Smooth muscle cell (in vitro differentiated cells): Measurements from ENCODE around the gene RPTOR. TPM values are rescaled to one million over a fixed set of nuclear protein-coding genes. Genes with fewer than 3 reads are reported as not detected.
"Not testable (repeated sequence)": the region's sequence is repeated elsewhere in the genome, so short reads cannot be mapped to it uniquely, and the experiment has no call there.

ENCODE experiments used
- DNase-seq: peaks from one replicate; lab custom pipeline; 2025; ENCODE audit not compliant: unreplicated experiment; lab: John Stamatoyannopoulos, UW
- H2AFZ ChIP-seq: fragments of 200-600 bp; sonication (generic); 2 replicates; pipeline ENCODE4 v1.6.0; 2016; ENCODE audit warnings: antibody characterized with exemption, low read depth, mild to moderate bottlenecking
- H3F3A ChIP-seq: fragments of 200-600 bp; sonication (generic); 2 replicates; pipeline ENCODE4 v1.6.0; 2017; ENCODE audit warnings: antibody characterized with exemption, low read depth
- H3K27ac ChIP-seq: fragments of 200-600 bp; sonication (generic); 2 replicates; pipeline ENCODE4 v1.5.1; 2016; ENCODE audit warnings: low read depth, mild to moderate bottlenecking
- H3K27me3 ChIP-seq: fragments of 200-600 bp; sonication (generic); 2 replicates; pipeline ENCODE4 v1.6.1; 2016; ENCODE audit warnings: low read depth, mild to moderate bottlenecking
- H3K36me3 ChIP-seq: fragments of 200-600 bp; sonication (generic); 2 replicates; pipeline ENCODE4 v1.5.1; 2016; ENCODE audit warnings: low read depth
- H3K4me1 ChIP-seq: fragments of 200-600 bp; sonication (generic); 2 replicates; pipeline ENCODE4 v1.5.1; 2016; ENCODE audit warnings: low read depth
- H3K4me2 ChIP-seq: fragments of 200-600 bp; sonication (generic); 2 replicates; pipeline ENCODE4 v1.6.0; 2016; ENCODE audit warnings: mild to moderate bottlenecking
- H3K4me3 ChIP-seq: fragments of 200-600 bp; sonication (generic); 2 replicates; pipeline ENCODE4 v1.5.1; 2016; ENCODE audit warnings: mild to moderate bottlenecking
- H3K79me2 ChIP-seq: fragments of 200-600 bp; sonication (generic); 2 replicates; pipeline ENCODE4 v1.6.0; 2016; ENCODE audit warnings: low read depth, mild to moderate bottlenecking
- H3K9ac ChIP-seq: fragments of 200-600 bp; sonication (generic); 2 replicates; pipeline ENCODE4 v1.6.0; 2016; ENCODE audit warnings: low read depth
- H3K9me3 ChIP-seq: fragments of 200-600 bp; sonication (generic); replicated peaks from 2 replicates; pipeline ENCODE4 v1.5.1; 2016; ENCODE audit warnings: low read depth
- H4K20me1 ChIP-seq: fragments of 200-600 bp; sonication (generic); 2 replicates; pipeline ENCODE4 v1.6.0; 2016; ENCODE audit warnings: low read depth
- WGBS: methylation state at CpG from one replicate; pipeline ENCODE4 v1.1.7; 2016; ENCODE audit warnings: low lambda C conversion rate; 5-methylcytosine and 5-hydroxymethylcytosine counted together
- polyA plus RNA-seq: library from polyadenylated mRNA; unstranded; fragments of >200 nt; fragmentation: Nextera tagmentation; extraction: Ambion mirVana; gene quantifications from 2 replicates; pipeline ENCODE4 v1.2.1, GENCODE V29; 2016
- total RNA-seq: library from RNA; depleted of rRNA; stranded (reverse); fragments of >200 nt; gene quantifications from 2 replicates; pipeline ENCODE4 v1.2.3, GENCODE V29; 2014
- TF ChIP-seq, protein P1 (sequence below): fragments of 200-600 bp; sonication (generic); IDR thresholded peaks from 2 replicates; pipeline ENCODE4 v1.5.1; 2017; ENCODE audit warnings: borderline replicate concordance, mild to moderate bottlenecking, antibody characterized with exemption; ENCODE audit not compliant: insufficient read depth, poor library complexity, severe bottlenecking

RPTOR gene
- total and polyA plus RNA-seq, 2 experiments from 2014 or later: 10.6 to 12.2 TPM

DNA sequence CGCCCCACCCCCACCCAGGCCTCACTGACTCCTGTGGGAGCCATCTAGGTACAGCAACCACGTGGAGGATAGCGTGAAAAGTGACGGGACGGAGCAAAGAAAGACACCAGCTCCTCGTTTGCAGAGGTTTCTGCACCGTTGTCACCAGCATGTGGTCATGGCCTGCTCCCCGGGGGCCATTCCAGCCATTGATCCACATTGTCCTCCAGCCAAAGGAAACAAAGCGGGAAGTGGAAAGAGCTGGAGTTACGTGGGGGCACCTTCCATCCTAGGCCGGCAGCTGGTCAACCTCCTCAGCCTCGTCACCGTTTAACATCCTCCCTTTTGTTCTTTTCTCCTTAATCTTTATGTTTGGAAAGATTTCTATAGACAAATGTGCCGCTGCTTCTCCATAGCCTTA is 153.7 kb downstream of the RPTOR start:
- Histone ChIP-seq H3F3A (no peaks in the 10 kb centered on the region), H3K4me3 (no peak overlapping the region), H3K9me3 (no peaks in the 10 kb centered on the region), H3K4me2 (no peak overlapping the region), H3K9ac (no peak overlapping the region), H2AFZ (no peak overlapping the region), H3K79me2 (peaks cover 52% of the 10 kb centered on the region), H3K27me3 (no peaks in the 10 kb centered on the region), H3K27ac (no peak overlapping the region), H3K4me1 (peaks cover 3% of the 10 kb centered on the region), H3K36me3 (no peaks in the 10 kb centered on the region), H4K20me1 (peaks cover 84% of the 10 kb centered on the region)
- TF ChIP-seq, protein P1, sequence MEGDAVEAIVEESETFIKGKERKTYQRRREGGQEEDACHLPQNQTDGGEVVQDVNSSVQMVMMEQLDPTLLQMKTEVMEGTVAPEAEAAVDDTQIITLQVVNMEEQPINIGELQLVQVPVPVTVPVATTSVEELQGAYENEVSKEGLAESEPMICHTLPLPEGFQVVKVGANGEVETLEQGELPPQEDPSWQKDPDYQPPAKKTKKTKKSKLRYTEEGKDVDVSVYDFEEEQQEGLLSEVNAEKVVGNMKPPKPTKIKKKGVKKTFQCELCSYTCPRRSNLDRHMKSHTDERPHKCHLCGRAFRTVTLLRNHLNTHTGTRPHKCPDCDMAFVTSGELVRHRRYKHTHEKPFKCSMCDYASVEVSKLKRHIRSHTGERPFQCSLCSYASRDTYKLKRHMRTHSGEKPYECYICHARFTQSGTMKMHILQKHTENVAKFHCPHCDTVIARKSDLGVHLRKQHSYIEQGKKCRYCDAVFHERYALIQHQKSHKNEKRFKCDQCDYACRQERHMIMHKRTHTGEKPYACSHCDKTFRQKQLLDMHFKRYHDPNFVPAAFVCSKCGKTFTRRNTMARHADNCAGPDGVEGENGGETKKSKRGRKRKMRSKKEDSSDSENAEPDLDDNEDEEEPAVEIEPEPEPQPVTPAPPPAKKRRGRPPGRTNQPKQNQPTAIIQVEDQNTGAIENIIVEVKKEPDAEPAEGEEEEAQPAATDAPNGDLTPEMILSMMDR: no peak
- 93% methylated on average over 11 of the region's 14 CpGs for WGBS
- DNase-seq: no peak

GRCh38 chr17:80699205-80699604 is 154.6 kb downstream of the RPTOR start:
- Histone ChIP-seq H3K79me2 (peaks cover 53% of the 10 kb centered on the region), H4K20me1 (peaks cover 91% of the 10 kb centered on the region)
- H3K27me3 ChIP-seq, H3K27ac ChIP-seq, H3F3A ChIP-seq, H3K4me2 ChIP-seq, H3K9me3 ChIP-seq, H3K36me3 ChIP-seq, H3K9ac ChIP-seq, DNase-seq, H3K4me1 ChIP-seq, H2AFZ ChIP-seq, H3K4me3 ChIP-seq: not testable (repeated sequence)
- WGBS: 100% methylated on average over 3 of the region's 3 CpGs

DNA sequence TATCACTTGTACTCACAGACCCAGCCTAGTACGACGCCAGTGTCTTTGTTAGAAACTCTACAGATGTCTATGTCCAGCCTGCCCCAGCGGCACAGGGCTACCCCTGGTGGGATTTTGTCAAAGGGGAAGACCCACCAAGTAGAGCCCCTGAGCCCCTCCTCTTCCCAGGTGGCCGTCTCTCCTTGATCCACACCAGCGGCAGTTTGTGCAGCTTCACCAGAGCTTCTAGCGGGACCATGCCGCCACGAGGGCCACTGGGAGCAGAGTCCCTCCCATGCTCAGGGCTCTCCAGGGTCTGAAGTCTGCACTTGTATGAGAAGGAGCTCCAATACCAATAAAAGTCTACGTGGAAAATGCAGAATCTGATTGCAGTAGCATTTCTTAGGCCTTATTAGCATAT is 157.1 kb downstream of the RPTOR start:
- Histone ChIP-seq H3K79me2 (peaks cover 52% of the 10 kb centered on the region), H3K36me3 (no peaks in the 10 kb centered on the region), H3K9ac (no peak overlapping the region), H3F3A (no peaks in the 10 kb centered on the region), H3K4me2 (no peak overlapping the region), H3K9me3 (no peaks in the 10 kb centered on the region), H3K27me3 (no peaks in the 10 kb centered on the region), H3K4me3 (no peak overlapping the region), H3K27ac (no peak overlapping the region), H4K20me1 (peaks cover 85% of the 10 kb centered on the region), H3K4me1 (no peaks in the 10 kb centered on the region), H2AFZ (no peak overlapping the region)
- DNase-seq: no peak
- TF ChIP-seq, protein P1: no peak
- 95% methylated on average over 9 of the region's 9 CpGs for WGBS

GRCh38 chr17:80702315-80703141 is 157.9 kb downstream of the RPTOR start:
- no peak overlapping the region for H3K4me3 ChIP-seq
- 92% methylated on average over 18 of the region's 18 CpGs for WGBS

More at GRCh38 chr17:80702315-80703141, 157.9 kb downstream of the RPTOR start:
- TF ChIP-seq, protein P1: no peak
- Histone ChIP-seq H3K9ac (no peak overlapping the region), H3K4me2 (no peak overlapping the region), H4K20me1 (peaks cover 82% of the 10 kb centered on the region), H3K9me3 (no peaks in the 10 kb centered on the region), H2AFZ (no peak overlapping the region), H3K27me3 (no peaks in the 10 kb centered on the region), H3K27ac (no peak overlapping the region), H3K36me3 (no peaks in the 10 kb centered on the region), H3K4me1 (no peaks in the 10 kb centered on the region), H3F3A (no peaks in the 10 kb centered on the region), H3K79me2 (peaks cover 52% of the 10 kb centered on the region)
- no peak for DNase-seq
